Brain pericyte (primary cell): Measurements from ENCODE around the gene FUBP3.

Source experiments
- DNase-seq: peaks from one replicate; pipeline ENCODE4 v3.0.0-alpha.2; 2012; ENCODE audit warnings: low read depth, low spot score

Gene FUBP3

GRCh38 chr9:130607640-130608420 is 28.5 kb downstream of the FUBP3 start:
- no peak for DNase-seq

GRCh38 chr9:130608554-130609134 is 29.3 kb downstream of the FUBP3 start:
- DNase-seq, result no peak

GRCh38 chr9:130609163-130609562 is 29.8 kb downstream of the FUBP3 start:
- DNase-seq, result no peak

- DNase-seq, result no peak
Measured at GRCh38 chr9:130610862-130611707, 31.7 kb downstream of the FUBP3 start.

- DNase-seq, result no peak
Measured at GRCh38 chr9:130616451-130616850, 37.1 kb downstream of the FUBP3 start.

- no peak for DNase-seq
Measured at GRCh38 chr9:130623466-130623865, 44.1 kb downstream of the FUBP3 start.

GRCh38 chr9:130624154-130624553 is 44.8 kb downstream of the FUBP3 start:
- no peak for DNase-seq

- no peak for DNase-seq
Measured at GRCh38 chr9:130626249-130626996, 47.0 kb downstream of the FUBP3 start.

- no peak for DNase-seq
Measured at GRCh38 chr9:130627051-130627450, 47.7 kb downstream of the FUBP3 start.

GRCh38 chr9:130627896-130628792 is 48.8 kb downstream of the FUBP3 start:
- no peak for DNase-seq

- DNase-seq, result no peak
Measured at GRCh38 chr9:130629443-130630070, 50.2 kb downstream of the FUBP3 start.

GRCh38 chr9:130630071-130630450 is 50.7 kb downstream of the FUBP3 start:
- DNase-seq, result no peak

- no peak for DNase-seq
Measured at GRCh38 chr9:130630506-130631330, 51.3 kb downstream of the FUBP3 start.

- no peak for DNase-seq
Measured at GRCh38 chr9:130631331-130632080, 52.1 kb downstream of the FUBP3 start.

- no peak for DNase-seq
Measured at GRCh38 chr9:130632081-130632710, 52.8 kb downstream of the FUBP3 start.

GRCh38 chr9:130632841-130633240 is 53.5 kb downstream of the FUBP3 start:
- no peak for DNase-seq

- DNase-seq, result no peak
Measured at GRCh38 chr9:130633336-130634190, 54.2 kb downstream of the FUBP3 start.
